HuH-7 (cell line): ENCODE data around the gene ETS2.
A peak's percentile ranks its signal among the peaks of the same experiment; 100 is the strongest.
"Not testable (repeated sequence)": the region's sequence is repeated elsewhere in the genome, so short reads cannot be mapped to it uniquely, and the experiment has no call there.

ENCODE experiments used
- DNase-seq: peaks from one replicate; pipeline ENCODE4 v3.0.0; 2011; ENCODE audit warnings: low spot score

Gene ETS2

DNA sequence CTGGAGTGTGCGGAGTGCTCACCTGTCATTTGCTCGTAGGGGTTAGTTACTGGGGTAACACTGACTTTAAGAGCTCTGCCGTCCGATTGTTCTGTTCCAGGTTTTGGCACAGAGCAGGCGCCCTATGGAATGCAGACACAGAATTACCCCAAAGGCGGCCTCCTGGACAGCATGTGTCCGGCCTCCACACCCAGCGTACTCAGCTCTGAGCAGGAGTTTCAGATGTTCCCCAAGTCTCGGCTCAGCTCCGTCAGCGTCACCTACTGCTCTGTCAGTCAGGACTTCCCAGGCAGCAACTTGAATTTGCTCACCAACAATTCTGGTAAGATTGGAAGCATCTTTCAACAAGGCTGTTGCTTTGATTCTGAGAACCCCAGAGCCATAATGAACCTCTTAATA is 12.6 kb downstream of the ETS2 start:
- no peak for DNase-seq

DNA sequence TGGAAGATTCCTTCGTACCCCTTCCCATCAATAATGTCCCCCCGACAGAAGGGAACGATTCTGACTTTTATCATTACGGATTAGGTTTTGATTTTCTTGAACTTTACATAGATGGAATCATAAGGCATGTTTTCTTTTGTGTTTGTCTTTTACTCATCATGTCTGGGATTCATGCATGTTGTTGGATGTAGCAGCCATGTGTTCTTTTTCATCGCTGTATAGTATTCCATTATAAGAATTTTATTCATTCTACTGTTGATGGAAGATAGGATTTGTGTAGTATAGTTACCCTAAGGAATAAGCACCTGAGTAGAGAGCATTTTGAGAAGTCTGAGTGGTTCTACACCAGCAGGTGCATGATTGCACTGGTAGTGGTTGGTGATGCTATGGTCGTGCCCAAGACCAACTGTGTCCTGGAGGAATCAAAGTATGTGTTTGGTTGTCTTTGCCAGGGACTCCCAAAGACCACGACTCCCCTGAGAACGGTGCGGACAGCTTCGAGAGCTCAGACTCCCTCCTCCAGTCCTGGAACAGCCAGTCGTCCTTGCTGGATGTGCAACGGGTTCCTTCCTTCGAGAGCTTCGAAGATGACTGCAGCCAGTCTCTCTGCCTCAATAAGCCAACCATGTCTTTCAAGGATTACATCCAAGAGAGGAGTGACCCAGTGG is 13.5 kb downstream of the ETS2 start:
- no peak for DNase-seq

DNA sequence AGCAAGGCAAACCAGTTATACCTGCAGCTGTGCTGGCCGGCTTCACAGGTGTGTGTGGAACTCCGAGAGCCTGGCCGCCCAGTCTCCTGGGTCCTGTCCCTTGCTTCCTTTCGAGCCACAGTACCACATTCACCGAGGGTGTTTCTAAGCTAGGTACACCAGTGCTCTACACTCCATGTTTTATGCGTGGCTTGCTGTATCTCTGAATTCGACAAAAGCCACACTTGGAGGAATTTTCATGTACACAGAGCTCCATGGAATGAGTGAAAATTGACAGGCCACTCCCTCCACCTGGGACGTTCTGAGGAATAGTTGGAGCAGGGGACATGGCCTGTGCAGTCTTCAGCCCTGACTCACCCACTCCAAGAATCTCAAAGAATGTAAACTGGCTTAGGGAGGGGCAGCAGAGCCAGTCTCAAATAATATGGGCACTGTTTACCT is 14.0 kb downstream of the ETS2 start:
- DNase-seq, result no peak

DNA sequence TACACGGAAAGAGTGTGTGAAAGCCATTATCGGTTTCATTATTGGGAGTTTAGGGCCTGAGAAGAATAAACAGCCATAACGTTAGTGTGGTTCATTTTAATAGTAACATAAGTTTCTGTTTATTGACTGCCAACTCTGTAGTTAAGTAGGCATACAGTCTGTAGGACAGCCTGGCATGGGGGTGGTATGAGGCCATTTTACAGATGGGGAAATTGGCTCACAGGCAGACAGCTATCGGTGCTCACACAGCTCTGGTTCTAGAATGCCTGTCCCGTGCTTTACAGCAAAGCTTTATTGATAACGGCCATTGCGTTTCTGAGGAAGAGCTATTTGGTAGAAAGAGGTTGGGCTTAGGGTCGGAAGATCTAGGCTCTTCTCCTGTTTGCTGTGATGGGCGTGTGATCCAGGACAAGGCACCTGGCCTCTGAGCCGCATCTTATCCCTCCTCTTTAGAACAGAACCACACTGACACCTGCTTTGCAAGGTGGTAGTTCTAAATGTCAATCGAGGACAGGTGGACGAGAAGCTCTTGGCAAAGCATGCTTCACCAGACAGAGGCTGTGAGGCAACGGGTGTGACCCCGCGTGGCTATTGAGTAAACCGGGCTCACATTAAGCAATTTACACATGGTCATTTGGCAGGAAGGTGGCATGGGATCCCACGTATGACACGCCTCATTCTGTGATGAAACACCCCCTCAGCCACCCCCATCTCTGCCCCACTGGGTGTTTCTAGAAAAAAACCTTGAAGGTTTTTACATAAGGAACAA is 14.9 kb downstream of the ETS2 start:
- no peak for DNase-seq

DNA sequence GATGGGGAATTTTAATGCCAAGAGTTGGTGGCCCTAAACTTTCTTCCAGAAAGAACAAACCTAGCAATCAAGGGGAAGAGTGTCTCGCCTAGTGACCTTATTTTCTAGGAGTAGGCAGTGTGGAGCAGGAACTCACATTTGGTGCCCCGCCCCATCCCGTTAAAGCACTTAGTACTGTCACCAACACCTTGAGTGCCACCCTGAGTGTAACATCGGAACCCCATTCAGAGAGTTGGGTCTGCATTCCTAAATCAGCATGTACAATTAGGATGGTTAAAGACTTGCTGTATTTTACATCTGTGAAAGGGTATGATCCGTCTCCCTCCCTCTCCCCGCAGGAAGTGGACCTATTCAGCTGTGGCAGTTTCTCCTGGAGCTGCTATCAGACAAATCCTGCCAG is 15.5 kb downstream of the ETS2 start:
- DNase-seq, result no peak

DNA sequence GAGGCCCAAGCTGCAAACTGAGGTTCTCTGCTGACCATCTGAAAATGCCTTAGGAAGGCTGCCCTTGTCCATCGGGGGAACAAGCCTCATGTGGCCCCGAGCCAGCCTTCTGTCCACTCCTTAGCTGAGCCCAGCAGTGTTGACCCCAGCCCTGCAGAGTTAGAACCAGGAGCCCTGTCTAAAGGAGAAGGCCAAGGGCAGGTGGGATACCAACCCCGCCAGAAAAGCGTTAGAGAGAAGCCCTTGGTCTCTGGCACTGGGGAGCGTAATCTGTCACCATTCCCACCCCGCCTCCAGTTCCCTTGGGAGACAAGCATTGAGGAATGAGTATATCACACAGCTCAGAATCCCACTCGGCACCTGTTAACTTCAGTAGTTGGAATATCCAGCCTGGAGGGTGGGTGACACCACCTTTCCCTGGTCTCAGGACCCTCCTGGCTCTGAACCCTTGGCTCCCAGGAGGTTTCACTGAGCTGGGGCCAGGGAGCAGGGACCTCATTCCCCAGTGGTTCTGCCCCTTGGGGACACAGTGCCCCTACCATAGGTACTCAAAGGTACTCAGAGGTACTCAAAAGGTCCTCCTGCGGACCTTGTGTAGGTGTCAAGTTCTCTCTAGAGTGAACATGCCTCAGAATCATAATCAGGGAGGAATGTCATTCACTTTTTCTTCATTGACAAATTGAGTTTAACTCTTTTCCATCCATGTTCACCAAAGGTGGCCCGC is 16.4 kb downstream of the ETS2 start:
- DNase-seq, result no peak

DNA sequence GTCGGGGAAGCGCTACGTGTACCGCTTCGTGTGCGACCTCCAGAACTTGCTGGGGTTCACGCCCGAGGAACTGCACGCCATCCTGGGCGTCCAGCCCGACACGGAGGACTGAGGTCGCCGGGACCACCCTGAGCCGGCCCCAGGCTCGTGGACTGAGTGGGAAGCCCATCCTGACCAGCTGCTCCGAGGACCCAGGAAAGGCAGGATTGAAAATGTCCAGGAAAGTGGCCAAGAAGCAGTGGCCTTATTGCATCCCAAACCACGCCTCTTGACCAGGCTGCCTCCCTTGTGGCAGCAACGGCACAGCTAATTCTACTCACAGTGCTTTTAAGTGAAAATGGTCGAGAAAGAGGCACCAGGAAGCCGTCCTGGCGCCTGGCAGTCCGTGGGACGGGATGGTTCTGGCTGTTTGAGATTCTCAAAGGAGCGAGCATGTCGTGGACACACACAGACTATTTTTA is 17.1 kb downstream of the ETS2 start:
- DNase-seq, result no peak

DNA sequence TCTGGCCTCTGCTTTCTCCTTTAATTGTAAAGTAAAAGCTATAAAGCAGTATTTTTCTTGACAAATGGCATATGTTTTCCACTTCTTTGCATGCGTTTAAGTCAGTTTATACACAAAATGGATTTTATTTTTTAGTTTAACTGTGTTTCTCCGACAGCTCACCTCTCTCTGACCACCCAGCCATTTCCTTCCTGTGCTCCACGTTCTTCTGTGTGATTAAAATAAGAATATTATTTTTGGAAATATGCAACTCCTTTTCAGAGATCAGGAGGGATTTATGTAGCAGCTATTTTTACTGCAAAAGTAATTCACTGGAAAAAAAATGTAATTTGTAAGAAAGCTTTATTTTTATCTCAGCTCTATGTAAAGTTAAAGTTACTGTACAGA is 18.0 kb downstream of the ETS2 start:
- DNase-seq, result no peak

DNA sequence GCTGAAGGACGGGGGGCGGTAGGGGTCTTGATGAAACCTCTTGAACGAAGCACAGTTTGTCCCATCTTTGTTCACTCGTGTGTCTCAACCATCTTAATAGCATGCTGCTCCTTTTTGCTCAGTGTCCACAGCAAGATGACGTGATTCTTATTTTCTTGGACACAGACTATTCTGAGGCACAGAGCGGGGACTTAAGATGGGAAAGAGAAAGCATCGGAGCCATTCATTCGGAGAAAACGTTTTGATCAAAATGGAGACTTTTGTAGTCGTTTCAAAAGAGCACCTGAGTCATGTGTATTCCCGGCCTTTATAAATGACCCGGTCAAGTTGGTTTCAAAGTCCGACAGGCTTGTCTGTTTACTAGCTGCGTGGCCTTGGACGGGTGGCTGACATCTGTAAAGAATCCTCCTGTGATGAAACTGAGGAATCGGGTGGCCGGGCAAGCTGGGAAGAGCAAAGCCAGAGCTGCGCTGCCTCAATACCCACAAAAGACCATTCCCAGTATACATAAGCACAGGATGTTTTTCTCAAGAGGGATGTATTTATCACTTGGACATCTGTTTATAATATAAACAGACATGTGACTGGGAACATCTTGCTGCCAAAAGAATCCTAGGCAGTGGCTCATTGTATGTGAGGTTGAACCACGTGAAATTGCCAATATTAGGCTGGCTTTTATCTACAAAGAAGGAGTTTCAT is 18.5 kb downstream of the ETS2 start:
- peak; percentile 60 for DNase-seq

DNA sequence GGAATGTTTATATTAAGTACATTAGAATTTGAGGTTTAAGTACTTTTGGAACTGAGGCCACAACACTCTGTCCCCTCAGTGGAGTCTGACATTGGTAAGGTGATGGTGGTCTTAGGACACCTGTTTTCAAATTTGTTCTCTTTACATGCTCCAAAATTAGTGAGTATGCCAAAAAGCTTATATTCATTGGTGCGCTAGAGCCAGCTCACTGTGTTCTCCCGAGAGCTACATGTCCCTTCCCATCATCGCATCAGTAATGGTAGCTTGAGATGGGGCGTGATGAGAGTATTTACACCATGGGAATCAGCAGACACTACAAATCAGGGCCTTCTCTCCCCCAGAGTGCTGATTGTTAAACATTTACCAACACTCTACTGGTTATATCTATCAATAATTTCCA is 19.5 kb downstream of the ETS2 start:
- no peak for DNase-seq

DNA sequence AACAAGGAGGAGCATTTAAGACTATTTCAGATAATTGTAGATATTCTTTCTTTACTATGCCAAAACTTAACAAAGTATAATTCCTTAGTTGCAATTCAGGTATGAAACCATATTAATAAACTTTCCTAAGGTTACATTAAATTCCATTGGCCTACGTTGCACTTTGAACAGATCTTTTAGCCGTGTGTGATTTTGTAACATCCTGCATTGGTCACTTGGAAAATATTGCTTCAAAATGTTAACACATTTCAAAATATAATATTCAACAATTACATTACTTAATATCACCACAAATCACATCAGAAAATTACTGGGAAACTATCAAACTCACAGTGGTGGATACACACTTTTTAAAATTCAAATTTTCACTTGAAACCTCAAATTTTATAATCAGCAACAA is 20.2 kb downstream of the ETS2 start:
- DNase-seq, result no peak

DNA sequence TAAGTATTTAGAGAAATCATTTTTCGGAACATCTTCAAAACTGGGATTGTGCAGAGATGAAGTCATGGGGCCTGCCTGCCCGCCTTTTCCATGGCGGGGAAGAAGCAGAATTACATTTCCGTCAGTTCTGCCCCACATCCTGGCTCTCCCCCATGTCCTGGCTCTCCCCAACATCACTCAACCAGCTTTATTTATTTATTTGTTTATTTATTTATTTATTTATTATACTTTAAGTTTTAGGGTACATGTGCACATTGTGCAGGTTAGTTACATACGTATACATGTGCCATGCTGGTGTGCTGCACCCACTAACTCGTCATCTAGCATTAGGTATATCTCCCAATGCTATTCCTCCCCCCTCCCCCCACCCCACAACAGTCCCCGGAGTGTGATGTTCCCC is 22.4 kb downstream of the ETS2 start:
- DNase-seq, result not testable (repeated sequence)

DNA sequence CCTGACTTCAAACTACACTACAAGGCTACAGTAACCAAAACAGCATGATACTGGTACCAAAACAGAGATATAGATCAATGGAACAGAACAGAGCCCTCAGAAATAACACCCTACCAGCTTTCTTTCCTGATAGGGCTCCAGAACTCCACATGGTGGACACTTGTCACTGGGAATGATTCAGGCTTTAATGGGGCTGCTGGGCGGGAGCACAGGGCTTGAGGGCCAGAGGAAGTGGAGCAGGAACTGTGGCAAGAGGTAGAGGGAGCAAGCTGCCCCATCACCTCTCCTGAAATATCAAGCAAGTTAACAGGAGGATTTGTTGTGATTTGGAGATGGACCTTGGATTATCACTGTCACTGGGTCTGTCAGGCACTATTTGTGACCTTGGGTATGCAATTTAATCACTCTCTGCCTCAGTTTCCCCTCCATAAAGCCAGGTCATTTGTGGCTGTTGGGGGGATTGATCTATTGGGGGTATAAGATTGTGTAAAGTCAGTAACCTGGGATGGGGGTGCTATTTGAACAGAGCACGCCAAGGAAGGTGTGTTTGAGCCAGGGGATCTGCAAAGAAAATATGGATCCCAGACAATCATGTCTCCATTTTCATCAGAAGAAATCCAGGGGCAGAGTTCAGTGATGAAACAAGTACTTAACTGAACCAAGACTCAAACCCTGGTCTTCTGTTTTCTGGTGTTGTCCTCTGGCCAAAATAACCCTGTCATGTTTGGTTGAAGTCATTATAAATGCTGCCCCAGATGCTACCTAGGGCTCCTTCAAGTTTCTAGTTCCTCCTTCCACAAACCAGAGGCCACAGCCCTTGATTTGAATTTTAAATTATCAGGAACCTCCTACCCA is 25.2 kb downstream of the ETS2 start:
- DNase-seq, result no peak

DNA sequence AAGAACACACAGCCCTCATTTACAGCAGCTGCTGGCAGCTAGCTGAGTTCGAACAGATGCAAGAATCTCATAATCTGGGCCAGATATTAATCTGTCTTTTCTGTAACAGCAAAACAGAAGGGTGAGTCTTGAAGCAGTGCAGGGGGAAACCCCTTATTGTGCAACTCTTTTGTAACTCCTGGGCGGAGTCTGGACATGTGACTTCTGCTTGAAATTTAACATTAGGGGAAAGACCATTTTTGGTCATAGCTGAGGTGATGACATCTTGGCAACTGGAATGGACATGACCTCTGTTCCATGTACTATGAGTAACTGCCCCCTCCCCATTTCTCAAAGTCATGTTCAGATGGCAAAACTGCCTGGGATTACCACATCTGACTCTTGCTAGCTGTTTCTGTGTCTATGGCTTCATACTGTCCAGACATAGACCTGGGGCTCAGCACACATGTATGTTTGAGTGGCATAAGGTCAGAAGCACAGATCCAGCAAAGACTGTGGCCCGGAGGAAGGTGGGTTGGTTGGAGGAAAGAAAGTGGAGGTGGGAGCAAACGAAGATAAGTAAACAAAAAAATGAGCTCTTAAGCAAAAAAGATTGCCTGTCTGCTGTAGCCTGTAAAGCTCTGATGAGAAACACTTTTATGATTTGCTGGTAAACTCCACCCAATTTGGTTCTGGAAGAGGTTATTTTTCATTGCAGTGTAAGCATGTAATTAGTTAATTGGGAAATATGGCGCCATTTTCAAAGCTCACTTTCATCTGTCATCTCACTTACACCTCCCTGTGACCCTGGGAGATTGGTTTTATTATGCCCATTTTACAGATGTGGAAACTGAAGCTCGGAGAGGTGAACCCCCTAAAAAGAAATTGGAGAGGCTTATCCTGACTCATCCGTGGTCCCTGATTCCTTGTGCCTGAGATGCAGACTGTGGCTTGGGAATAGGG is 26.1 kb downstream of the ETS2 start:
- peak; percentile 47 for DNase-seq

DNA sequence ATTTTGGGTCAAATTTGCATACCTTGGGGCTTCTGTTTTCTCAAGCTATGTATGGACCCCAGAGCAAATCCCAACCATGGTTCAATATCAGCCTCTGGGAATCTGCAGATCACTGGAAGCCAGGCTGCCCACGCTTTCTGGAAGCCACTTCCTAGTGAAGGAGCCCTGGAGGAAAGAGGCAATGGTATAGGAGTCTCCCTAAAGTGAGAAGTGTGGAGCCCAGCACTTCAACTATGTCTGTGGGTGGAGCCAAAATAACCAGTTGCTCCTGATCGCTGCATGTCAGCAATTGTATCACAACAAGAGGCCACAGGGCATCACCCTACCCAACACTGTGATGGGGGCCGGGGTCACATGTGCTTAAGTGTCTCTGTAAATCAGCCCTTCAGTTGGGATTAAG is 26.9 kb downstream of the ETS2 start:
- DNase-seq, result no peak

DNA sequence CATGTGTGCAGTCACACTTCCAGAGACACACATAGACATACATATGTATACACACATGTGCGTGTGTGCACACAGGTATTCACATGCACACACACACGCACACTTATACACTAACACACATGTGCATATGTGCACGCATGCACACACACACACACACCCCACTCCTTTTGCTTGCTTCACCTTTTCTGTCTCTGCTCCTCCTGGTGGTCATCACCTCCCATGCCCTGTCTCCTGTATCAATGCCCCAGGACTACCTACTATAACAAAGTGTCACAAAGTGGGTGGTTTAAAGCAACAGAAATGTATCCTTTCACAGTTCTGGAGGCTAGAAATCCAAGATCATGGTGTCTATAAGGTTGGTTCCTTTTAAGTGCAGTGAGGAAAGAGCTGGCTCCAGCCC is 27.4 kb downstream of the ETS2 start:
- DNase-seq, result no peak

DNA sequence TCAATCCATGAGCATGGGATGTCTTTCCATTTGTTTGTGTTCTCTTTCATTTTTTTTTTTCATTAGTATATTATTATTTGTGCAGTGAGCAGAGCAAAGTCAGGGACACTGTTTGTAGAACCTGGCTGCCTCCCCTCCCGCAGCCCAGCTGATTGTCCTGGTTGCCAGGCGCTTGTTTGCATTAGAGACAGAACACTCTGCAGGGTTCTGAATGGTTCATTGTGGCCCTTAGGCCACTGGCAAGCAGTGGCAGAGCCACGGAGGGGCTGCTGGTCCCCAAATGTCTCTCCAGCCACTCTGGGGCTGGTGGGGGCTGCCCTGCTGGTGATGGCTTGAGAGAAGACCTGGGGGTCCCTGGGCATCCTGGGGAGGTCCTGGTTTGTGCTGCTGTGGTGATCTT is 29.0 kb downstream of the ETS2 start:
- no peak for DNase-seq

DNA sequence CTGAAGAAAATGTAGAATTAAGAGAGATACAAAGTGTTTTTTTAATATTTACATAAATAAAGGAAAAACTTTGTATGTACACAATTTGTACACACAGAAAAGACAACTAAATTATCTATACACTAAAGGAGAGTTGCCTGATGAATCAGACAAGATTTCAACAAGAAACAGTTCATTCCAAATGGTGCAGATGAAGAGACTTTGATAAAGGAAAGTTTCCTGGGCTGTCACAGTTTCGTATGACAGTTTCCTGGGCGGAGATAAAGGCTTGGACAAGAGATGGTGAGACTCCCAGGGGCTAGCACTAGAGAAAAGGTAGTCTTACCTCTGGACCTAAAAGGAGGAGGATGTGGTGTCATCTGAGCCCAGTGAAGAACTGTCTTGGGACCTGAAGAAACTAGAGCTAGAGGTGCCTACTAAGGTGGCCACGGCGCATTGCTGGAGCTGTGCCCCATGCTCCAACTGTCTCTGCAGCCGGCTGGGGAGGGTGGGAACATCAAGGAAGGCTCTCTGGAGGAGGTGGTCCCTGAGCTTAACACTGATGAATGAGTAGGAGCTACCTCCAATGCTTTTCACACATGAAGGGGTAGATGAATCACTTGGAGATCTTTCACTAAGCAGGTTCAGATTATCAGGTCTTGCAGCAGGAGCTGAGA is 32.2 kb downstream of the ETS2 start:
- no peak for DNase-seq

DNA sequence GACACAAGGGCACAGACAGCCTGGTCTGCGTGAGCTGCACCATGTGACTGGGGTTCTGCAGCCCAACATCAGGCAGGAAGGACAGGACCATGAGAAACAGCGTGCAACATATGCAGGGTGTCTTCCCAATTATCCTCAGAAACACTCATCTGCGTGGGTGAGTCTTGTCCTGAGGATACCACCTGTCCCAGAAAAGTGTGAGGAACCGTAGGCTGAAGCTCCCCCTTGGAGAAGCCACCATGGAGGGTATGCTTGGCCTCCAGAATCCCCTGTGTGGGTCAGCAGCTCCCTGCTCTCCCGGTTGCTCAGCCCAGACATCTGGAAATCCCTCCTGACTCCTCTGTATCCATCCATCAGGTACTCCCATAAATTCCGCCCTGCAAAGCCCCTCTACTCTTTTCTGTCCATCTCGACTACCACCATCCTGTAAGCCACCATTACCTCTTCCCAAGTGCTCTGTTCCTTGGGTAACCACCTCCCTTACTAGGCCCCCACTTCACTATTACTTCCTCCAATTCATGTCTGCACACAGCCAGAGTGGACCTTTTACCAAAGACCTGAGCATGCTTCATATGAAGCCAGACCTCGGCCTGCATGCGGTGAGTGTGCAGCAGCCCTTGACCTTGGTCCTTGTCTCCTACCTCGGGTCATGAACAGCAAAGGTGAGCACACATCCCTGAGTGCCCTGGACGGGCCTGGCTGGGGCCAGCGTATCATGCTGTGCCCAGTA is 33.0 kb downstream of the ETS2 start:
- no peak for DNase-seq
